Measurements from ENCODE around the gene SLC2A6. TPM values are rescaled to one million over a fixed set of nuclear protein-coding genes. Genes with fewer than 3 reads are reported as not detected.
"Not testable (repeated sequence)": the region's sequence is repeated elsewhere in the genome, so short reads cannot be mapped to it uniquely, and the experiment has no call there.

The SLC2A6 gene
- total RNA-seq, 1 donor from 2014 or later, result 37.4 TPM

GRCh38 chr9:133454943-133455673 lies 23.8 kb downstream of the SLC2A6 start:
- Mint-ChIP-seq H3K27me3 (no peaks in the 10 kb centered on the region), H3K4me1 (peaks cover 4% of the 10 kb centered on the region), H3K9me3 (no peaks in the 10 kb centered on the region), H3K27ac (no peak overlapping the region), H3K4me3 (no peak overlapping the region), H3K36me3 (ENCODE audit: low read depth) (no peaks in the 10 kb centered on the region)
- ChIA-PET POLR2A (no interaction called here), CTCF (no interaction called here)
- TF ChIP-seq, protein P1, sequence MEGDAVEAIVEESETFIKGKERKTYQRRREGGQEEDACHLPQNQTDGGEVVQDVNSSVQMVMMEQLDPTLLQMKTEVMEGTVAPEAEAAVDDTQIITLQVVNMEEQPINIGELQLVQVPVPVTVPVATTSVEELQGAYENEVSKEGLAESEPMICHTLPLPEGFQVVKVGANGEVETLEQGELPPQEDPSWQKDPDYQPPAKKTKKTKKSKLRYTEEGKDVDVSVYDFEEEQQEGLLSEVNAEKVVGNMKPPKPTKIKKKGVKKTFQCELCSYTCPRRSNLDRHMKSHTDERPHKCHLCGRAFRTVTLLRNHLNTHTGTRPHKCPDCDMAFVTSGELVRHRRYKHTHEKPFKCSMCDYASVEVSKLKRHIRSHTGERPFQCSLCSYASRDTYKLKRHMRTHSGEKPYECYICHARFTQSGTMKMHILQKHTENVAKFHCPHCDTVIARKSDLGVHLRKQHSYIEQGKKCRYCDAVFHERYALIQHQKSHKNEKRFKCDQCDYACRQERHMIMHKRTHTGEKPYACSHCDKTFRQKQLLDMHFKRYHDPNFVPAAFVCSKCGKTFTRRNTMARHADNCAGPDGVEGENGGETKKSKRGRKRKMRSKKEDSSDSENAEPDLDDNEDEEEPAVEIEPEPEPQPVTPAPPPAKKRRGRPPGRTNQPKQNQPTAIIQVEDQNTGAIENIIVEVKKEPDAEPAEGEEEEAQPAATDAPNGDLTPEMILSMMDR (IDR thresholded peaks at IDR 0.05), result no peak
- intact Hi-C loops (cut with micrococcal nuclease), result no loop called here
- ATAC-seq (ENCODE audit: low read depth), result no peak
- DNase-seq, result no peak

DNA sequence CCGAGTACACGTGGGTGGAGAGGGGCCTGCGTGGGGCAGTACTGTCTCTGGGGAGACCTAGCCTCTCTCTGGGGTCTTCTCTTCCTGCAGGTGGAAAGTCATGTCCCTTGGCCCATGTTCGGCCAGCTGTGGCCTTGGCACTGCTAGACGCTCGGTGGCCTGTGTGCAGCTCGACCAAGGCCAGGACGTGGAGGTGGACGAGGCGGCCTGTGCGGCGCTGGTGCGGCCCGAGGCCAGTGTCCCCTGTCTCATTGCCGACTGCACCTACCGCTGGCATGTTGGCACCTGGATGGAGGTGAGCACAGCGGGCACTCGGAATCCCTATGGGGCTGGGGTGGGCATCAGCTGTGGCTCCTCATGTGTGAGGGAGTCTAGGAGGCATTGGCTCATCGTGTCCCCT lies 24.6 kb downstream of the SLC2A6 start:
- Mint-ChIP-seq H3K27ac (no peak overlapping the region), H3K36me3 (ENCODE audit: low read depth) (no peaks in the 10 kb centered on the region), H3K9me3 (no peaks in the 10 kb centered on the region), H3K4me3 (no peak overlapping the region), H3K27me3 (no peaks in the 10 kb centered on the region), H3K4me1 (peaks cover 3% of the 10 kb centered on the region)
- ATAC-seq (ENCODE audit: low read depth), result no peak
- CTCF ChIA-PET, result no interaction called here
- intact Hi-C loops (cut with micrococcal nuclease), result no loop called here
- no peak for DNase-seq
- TF ChIP-seq, protein P1 (IDR thresholded peaks at IDR 0.05), result no peak
- POLR2A ChIA-PET, result no interaction called here

GRCh38 chr9:133453651-133454050 lies 25.2 kb downstream of the SLC2A6 start:
- Mint-ChIP-seq H3K27ac (no peak overlapping the region), H3K36me3 (ENCODE audit: low read depth) (no peaks in the 10 kb centered on the region), H3K9me3 (no peaks in the 10 kb centered on the region), H3K27me3 (no peaks in the 10 kb centered on the region), H3K4me3 (no peak overlapping the region), H3K4me1 (no peaks in the 10 kb centered on the region)
- TF ChIP-seq, protein P1 (IDR thresholded peaks at IDR 0.05), result no peak
- POLR2A ChIA-PET, result no interaction called here
- intact Hi-C loops (cut with micrococcal nuclease), result no loop called here
- ATAC-seq (ENCODE audit: low read depth) (no peak), DNase-seq (no peak)
- CTCF ChIA-PET, result no interaction called here

DNA sequence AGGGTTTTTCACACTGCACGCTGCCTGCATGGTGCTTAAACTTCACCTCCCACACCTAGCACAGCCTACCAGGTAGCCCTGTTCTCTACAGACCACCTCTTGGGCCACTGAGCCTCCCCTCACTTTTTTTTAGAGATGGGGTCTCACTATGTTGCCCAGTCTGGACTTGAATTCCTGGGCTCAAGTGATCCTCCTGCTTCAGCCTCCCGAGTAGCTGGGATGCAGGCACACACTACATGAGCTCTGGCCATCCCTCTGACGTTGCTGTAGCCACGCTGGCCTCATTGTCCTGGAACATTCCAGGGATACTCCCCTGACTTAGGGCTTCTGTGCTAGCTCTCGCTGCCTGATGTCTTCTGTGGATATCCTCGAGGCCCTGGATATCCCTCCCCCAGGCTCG lies 26.3 kb downstream of the SLC2A6 start:
- Mint-ChIP-seq H3K36me3 (ENCODE audit: low read depth) (no peaks in the 10 kb centered on the region), H3K4me3 (no peak overlapping the region), H3K27ac (no peak overlapping the region), H3K27me3 (no peaks in the 10 kb centered on the region), H3K9me3 (no peaks in the 10 kb centered on the region), H3K4me1 (no peaks in the 10 kb centered on the region)
- DNase-seq, result no peak
- POLR2A ChIA-PET, result interaction anchor here (1.0 kb wide), 1 partner anchor 12 kb away, joined by 4 read pairs; no protein-coding TSS in a partner anchor
- intact Hi-C loops (cut with micrococcal nuclease), result no loop called here
- TF ChIP-seq, protein P1 (IDR thresholded peaks at IDR 0.05), result no peak
- CTCF ChIA-PET, result no interaction called here
- ATAC-seq (ENCODE audit: low read depth), result no peak

- H3K4me1 Mint-ChIP-seq; DNase-seq; CTCF ChIA-PET; H3K27ac Mint-ChIP-seq; intact Hi-C loops (cut with micrococcal nuclease); H3K9me3 Mint-ChIP-seq; H3K4me3 Mint-ChIP-seq; H3K36me3 Mint-ChIP-seq (ENCODE audit: low read depth); H3K27me3 Mint-ChIP-seq: not testable (repeated sequence)
- ATAC-seq (ENCODE audit: low read depth), result peak; percentile 18
- POLR2A ChIA-PET, result interaction anchor here (1.0 kb wide), 1 partner anchor 11 kb away, joined by 4 read pairs; no protein-coding TSS in a partner anchor
These were observed 27.0 kb downstream of the SLC2A6 start for GRCh38 chr9:133451865-133452264.

- no peak for ATAC-seq (ENCODE audit: low read depth)
- DNase-seq, result no peak
- ChIA-PET POLR2A (no interaction called here), CTCF (no interaction called here)
- intact Hi-C loops (cut with micrococcal nuclease), result no loop called here
- no peaks in the 10 kb centered on the region for H3K27me3 Mint-ChIP-seq
- H3K4me3 Mint-ChIP-seq, result no peak overlapping the region
- no peaks in the 10 kb centered on the region for H3K36me3 Mint-ChIP-seq (ENCODE audit: low read depth)
- no peaks in the 10 kb centered on the region for H3K9me3 Mint-ChIP-seq
- TF ChIP-seq, protein P1 (IDR thresholded peaks at IDR 0.05), result no peak
- H3K27ac Mint-ChIP-seq, result no peak overlapping the region
- no peaks in the 10 kb centered on the region for H3K4me1 Mint-ChIP-seq
These were observed 29.1 kb downstream of the SLC2A6 start for GRCh38 chr9:133449760-133450159.

Data from activated B cell treated with CpG ODN at 0.5 μM for 24 hours (primary cell).